Skeletal muscle cell (primary cell): ENCODE results near the gene SLC5A6.

ENCODE experiments used
- DNase-seq: peaks from one replicate; pipeline ENCODE4 v3.0.0-alpha.2; 2010; ENCODE audit warnings: low read depth
- H3K4me3 ChIP-seq: 2 replicates; pipeline ENCODE4 v1.5.1; 2011; ENCODE audit warnings: low read depth, mild to moderate bottlenecking, control low read depth, low read length, moderate library complexity

SLC5A6 gene

GRCh38 chr2:27238976-27239375 lies 26.9 kb upstream of the SLC5A6 start:
- DNase-seq = no peak
- no peak overlapping the region for H3K4me3 ChIP-seq

- H3K4me3 ChIP-seq = no peak overlapping the region
- no peak for DNase-seq
Observed at GRCh38 chr2:27237341-27237945, 25.4 kb upstream of the SLC5A6 start.

DNA sequence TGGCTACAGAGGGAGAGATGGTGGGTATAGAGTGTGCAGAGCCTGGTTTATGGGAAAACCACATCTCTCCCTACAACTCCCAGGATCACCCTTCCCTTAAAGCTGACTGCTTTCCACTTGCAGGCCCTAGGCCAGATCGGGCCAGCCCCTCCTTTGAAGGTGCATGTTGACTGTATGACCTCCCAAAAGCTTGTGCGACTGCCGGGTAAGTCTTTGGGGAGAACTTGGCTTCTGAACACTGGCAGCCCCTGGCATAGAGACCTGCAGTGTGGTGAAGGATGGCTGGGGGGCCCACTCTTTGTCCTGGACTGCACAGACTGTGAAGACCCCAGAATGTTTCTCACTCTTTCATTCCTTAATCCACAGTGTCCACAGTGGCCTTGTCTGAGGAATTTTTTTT lies 24.6 kb upstream of the SLC5A6 start:
- DNase-seq = no peak
- H3K4me3 ChIP-seq = no peak overlapping the region

GRCh38 chr2:27236136-27236535 lies 24.1 kb upstream of the SLC5A6 start:
- no peak for DNase-seq
- H3K4me3 ChIP-seq = no peak overlapping the region

DNA sequence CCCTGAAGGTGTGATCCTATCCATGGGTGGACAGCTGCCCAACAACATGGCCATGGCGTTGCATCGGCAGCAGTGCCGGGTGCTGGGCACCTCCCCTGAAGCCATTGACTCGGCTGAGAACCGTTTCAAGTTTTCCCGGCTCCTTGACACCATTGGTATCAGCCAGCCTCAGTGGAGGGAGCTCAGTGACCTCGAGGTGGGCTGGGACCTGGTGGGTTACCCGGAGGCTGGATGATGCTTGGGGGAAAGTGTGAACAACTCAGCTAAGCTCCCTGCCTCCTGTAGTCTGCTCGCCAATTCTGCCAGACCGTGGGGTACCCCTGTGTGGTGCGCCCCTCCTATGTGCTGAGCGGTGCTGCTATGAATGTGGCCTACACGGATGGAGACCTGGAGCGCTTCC lies 21.3 kb upstream of the SLC5A6 start:
- DNase-seq = no peak
- H3K4me3 ChIP-seq = no peak overlapping the region

DNA sequence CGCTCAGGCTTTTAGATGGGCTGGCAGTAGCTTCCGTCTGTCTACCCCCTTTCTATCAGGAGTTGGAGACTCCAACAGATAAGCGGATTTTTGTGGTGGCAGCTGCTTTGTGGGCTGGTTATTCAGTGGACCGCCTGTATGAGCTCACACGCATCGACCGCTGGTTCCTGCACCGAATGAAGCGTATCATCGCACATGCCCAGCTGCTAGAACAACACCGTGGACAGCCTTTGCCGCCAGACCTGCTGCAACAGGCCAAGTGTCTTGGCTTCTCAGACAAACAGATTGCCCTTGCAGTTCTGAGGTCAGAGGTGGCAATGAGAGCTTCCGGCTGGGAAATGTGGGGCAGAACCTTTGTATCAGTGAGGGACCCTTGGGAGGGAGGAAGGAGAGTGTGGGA lies 19.9 kb upstream of the SLC5A6 start:
- no peak for DNase-seq
- H3K4me3 ChIP-seq = no peak overlapping the region

DNA sequence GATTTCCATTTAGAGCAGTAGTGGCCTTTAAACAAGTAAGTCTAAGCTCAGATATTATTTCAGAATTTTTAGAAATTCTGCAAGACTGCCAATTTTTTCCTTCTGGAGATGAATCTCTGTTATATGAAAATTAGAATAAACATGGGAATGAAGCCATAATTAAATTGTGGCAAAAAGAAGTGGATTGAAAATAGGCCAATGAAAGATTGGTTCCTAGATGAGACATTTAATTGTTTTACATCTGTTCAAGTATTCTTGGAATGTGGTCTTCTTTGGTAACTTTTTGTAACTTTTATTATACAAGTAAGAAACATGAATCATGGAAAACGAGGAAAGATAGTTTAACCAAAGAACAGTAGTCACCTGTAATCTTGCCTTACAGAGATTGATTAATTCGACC lies 15.4 kb upstream of the SLC5A6 start:
- DNase-seq = no peak
- H3K4me3 ChIP-seq = no peak overlapping the region

DNA sequence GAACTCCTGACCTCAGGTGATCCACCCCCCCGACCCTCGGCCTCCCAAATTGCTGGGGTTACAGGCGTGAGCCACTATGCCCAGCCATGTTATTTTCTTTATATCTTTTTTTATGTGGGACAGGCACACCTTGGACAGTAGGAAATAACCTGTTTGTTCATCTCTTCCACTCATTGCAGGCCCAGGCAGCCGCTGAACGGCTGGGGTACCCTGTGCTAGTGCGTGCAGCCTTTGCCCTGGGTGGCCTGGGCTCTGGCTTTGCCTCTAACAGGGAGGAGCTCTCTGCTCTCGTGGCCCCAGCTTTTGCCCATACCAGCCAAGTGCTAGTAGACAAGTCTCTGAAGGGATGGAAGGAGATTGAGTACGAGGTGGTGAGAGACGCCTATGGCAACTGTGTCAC lies 13.5 kb upstream of the SLC5A6 start:
- no peak overlapping the region for H3K4me3 ChIP-seq
- no peak for DNase-seq

GRCh38 chr2:27223416-27223815 lies 11.3 kb upstream of the SLC5A6 start:
- H3K4me3 ChIP-seq = no peak overlapping the region
- DNase-seq = no peak

DNA sequence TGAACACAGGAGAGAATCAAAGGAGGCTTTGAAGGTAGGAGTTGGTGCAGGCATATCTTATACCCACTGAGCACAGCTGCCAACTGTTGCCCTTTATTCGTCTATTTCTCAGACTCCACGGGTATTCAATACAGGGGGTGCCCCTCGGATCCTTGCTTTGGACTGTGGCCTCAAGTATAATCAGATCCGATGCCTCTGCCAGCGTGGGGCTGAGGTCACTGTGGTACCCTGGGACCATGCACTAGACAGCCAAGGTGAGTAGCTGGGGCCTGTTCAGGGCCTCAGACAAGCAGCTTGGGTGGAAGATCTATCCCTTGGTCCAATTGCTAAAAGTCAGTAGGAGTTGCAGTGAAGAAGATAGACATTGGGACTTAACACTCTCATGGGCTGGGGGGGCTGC lies 10.3 kb upstream of the SLC5A6 start:
- H3K4me3 ChIP-seq = no peak overlapping the region
- no peak for DNase-seq

DNA sequence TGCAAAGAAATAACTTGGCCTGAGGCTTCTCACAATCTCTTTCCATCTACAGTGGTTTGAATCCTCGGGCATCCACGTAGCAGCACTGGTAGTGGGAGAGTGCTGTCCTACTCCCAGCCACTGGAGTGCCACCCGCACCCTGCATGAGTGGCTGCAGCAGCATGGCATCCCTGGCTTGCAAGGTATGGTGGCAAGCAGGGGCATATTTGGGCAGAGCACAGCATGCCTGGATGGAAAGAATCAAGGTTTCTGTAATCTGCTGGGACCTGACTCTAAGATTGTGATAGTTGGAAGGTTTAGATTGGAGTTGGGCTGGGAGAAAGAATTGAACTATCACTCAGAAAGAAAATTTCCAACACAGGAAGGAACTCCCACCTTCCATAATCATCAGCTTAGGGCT lies 9.1 kb upstream of the SLC5A6 start:
- H3K4me3 ChIP-seq = no peak overlapping the region
- no peak for DNase-seq

GRCh38 chr2:27220091-27220490 lies 8.0 kb upstream of the SLC5A6 start:
- no peak for DNase-seq
- H3K4me3 ChIP-seq = no peak overlapping the region

GRCh38 chr2:27219091-27219490 lies 7.0 kb upstream of the SLC5A6 start:
- H3K4me3 ChIP-seq = no peak overlapping the region
- no peak for DNase-seq

GRCh38 chr2:27218614-27219013 lies 6.5 kb upstream of the SLC5A6 start:
- no peak for DNase-seq
- H3K4me3 ChIP-seq = no peak overlapping the region

- peak within 1 kb of the TSS; percentile 87 for H3K4me3 ChIP-seq
- peak; percentile 43 for DNase-seq
Observed at GRCh38 chr2:27217173-27218121, 5.4 kb upstream of the SLC5A6 start, which contains the start of gene CAD. TSS of gene CAD (plus strand) at chr2:27217369. CDS start at chr2:27217552, 183 bp downstream.

DNA sequence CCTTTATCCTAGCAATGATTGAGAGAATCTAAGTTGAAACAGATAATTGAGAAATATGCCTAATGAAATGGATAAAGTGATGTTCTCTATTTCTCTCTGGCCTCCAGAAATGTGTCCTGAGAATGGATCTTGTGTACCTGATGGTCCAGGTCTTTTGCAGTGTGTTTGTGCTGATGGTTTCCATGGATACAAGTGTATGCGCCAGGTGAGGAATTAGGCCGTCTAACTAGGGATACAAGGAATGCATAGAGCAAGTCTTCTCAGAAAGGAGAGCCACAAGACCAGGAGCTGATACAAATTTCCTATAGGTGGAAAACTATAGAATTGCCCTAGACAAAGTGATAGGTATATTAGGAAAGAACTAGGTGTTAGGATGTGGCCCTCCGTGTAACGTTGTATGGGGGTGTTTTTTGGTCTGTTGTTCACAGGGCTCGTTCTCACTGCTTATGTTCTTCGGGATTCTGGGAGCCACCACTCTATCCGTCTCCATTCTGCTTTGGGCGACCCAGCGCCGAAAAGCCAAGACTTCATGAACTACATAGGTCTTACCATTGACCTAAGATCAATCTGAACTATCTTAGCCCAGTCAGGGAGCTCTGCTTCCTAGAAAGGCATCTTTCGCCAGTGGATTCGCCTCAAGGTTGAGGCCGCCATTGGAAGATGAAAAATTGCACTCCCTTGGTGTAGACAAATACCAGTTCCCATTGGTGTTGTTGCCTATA lies 4.5 kb upstream of the SLC5A6 start:
- H3K4me3 ChIP-seq = peak overlapping the region; percentile 87
- DNase-seq = no peak

DNA sequence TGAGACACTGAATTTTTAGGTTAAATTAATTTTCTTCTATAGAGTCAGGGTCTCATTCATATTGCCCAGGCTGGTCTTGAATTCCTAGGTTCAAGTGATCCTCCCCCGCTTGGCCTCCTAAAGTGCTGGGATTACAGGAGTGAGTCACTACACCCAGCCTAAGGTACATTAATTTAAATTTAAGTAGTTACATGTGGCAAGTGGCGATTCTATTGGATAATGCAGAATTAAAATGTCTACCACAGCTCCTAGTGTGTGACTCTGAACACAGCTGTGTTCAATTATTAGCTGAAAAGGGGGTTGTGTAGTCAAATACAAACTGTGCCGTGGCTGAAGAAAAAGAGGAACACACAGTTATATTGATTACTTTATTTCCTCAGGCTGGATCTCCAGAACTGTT lies 2.9 kb upstream of the SLC5A6 start:
- no peak for DNase-seq
- H3K4me3 ChIP-seq = no peak overlapping the region

GRCh38 chr2:27212626-27213471 lies 781 bp upstream of the SLC5A6 start:
- DNase-seq = peak; percentile 41

DNA sequence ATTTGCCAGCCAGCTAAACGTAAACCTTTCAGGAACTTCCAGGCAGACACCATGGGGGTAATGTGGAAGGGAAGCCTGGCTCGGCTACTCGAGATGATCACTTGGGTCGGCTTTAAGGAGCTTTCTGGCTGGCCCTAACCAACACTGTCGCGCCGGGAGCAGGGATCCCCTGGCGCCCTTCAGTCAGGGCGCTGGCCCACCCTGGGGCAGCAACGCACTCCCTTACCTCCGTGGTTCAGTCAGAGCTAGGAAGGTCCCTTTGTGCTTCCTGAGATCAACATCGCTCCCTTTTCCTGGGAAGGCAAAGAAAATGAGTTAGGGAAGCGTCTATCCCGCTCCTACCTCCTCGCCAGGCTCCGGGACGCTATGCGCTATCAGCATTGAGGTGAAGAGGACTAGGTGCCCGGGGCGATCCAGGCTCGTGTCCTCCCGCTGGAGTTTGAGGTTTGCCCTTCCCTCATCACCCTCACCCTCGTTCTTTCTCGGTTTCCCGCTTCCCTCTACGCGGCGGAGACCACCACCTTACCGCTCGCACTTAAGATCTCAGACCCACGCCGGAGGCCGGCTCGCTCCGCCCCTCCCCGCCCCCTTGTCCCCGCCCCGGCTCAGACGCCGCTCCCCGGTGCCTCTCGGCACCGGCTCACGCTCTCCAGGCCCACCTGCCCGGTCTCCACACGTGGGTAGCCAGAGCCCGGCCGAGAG lies 676 bp downstream of the SLC5A6 start:
- H3K4me3 ChIP-seq = peak overlapping the region; percentile 77
- DNase-seq = no peak

More at GRCh38 chr2:27212626-27213471, 781 bp upstream of the SLC5A6 start:
- peak overlapping the region; percentile 77 for H3K4me3 ChIP-seq
